Neural cell (in vitro differentiated cells): ENCODE data around the gene MYO3B. TPM values are rescaled to one million over a fixed set of nuclear protein-coding genes. Genes with fewer than 3 reads are reported as not detected.

Experiments
- H2AFZ ChIP-seq: fragments of 200-600, 300-800 bp; sonication (generic), shearing (Covaris generic); 2 replicates; pipeline ENCODE4 v1.6.0; 2014; ENCODE audit warnings: low read depth, mild to moderate bottlenecking, antibody characterized with exemption, low read length, moderate library complexity
- H3F3A ChIP-seq: fragments of 200-600 bp; shearing (Covaris generic); 2 replicates; pipeline ENCODE4 v1.6.1; 2016; ENCODE audit warnings: mild to moderate bottlenecking, moderate library complexity, mixed read lengths, antibody characterized with exemption, low read length; ENCODE audit not compliant: insufficient read depth, poor library complexity, severe bottlenecking
- H3K27ac ChIP-seq: fragments of 200-600, 300-800 bp; sonication (generic), shearing (Covaris generic); 2 replicates; pipeline ENCODE4 v1.5.1; 2014; ENCODE audit warnings: mild to moderate bottlenecking, low read length, moderate library complexity
- H3K27me3 ChIP-seq: fragments of 300-800, 200-600 bp; sonication (generic), shearing (Covaris generic); 2 replicates; pipeline ENCODE4 v1.6.0; 2014; ENCODE audit warnings: mild to moderate bottlenecking, low read depth, low read length, moderate library complexity; ENCODE audit not compliant: insufficient read depth
- H3K36me3 ChIP-seq: fragments of 300-800, 200-600 bp; sonication (generic), shearing (Covaris generic); 2 replicates; pipeline ENCODE4 v1.5.1; 2014; ENCODE audit warnings: mild to moderate bottlenecking, antibody characterized with exemption, low read length, moderate library complexity; ENCODE audit not compliant: insufficient read depth
- H3K4me2 ChIP-seq: fragments of 300-800, 200-600 bp; sonication (generic), shearing (Covaris generic); 2 replicates; pipeline ENCODE4 v1.6.0; 2014; ENCODE audit warnings: mild to moderate bottlenecking, low read length
- H3K4me3 ChIP-seq: fragments of 300-800, 200-600 bp; sonication (generic), shearing (Covaris generic); 2 replicates; pipeline ENCODE4 v1.5.1; 2014; ENCODE audit warnings: mild to moderate bottlenecking, low read length, moderate library complexity
- H3K79me2 ChIP-seq: fragments of 200-600 bp; shearing (Covaris generic); replicated peaks from 2 replicates; pipeline ENCODE4 v1.6.0; 2014; ENCODE audit warnings: mild to moderate bottlenecking, low read length, moderate library complexity; ENCODE audit not compliant: insufficient read depth
- H3K9ac ChIP-seq: fragments of 300-800, 200-600 bp; sonication (generic), shearing (Covaris generic); 2 replicates; pipeline ENCODE4 v1.6.1; 2016; ENCODE audit warnings: mild to moderate bottlenecking, low read length, mixed read lengths
- H3K9me2 ChIP-seq: fragments of 200-600 bp; shearing (Covaris generic); 2 replicates; pipeline ENCODE4 v1.6.1; 2016; ENCODE audit warnings: mild to moderate bottlenecking, low read length, mixed read lengths; ENCODE audit not compliant: insufficient read depth
- H3K9me3 ChIP-seq: fragments of 200-600, 300-800 bp; sonication (generic), shearing (Covaris generic); 2 replicates; pipeline ENCODE4 v1.6.1; 2016; ENCODE audit warnings: mild to moderate bottlenecking, mixed run types, low read length, moderate library complexity, mixed read lengths
- H4K20me1 ChIP-seq: fragments of 200-600 bp; shearing (Covaris generic); 2 replicates; pipeline ENCODE4 v1.6.1; 2016; ENCODE audit warnings: mild to moderate bottlenecking, mixed run types; ENCODE audit not compliant: insufficient read depth
- EP300 ChIP-seq: fragments of 450-650 bp; conservative IDR thresholded peaks from 2 replicates; pipeline ENCODE4 v1.6.1; 2014; ENCODE audit warnings: antibody characterized with exemption, mild to moderate bottlenecking, moderate library complexity; ENCODE audit not compliant: poor library complexity, severe bottlenecking
- EZH2 ChIP-seq: fragments of 200-600, 300-800 bp; shearing (Covaris generic), sonication (generic); IDR thresholded peaks from 2 replicates; pipeline ENCODE4 v1.6.1; 2014; ENCODE audit warnings: antibody characterized with exemption, low read length, borderline replicate concordance, mild to moderate bottlenecking; ENCODE audit not compliant: insufficient read depth, poor library complexity, severe bottlenecking
- MXI1 ChIP-seq: fragments of 450-650 bp; conservative IDR thresholded peaks from 2 replicates; pipeline ENCODE4 v1.6.1; 2014; ENCODE audit warnings: antibody characterized with exemption, mild to moderate bottlenecking; ENCODE audit not compliant: poor library complexity, severe bottlenecking
- POLR2AphosphoS5 ChIP-seq: IDR thresholded peaks from 2 replicates; pipeline ENCODE4 v1.6.1; 2012
- RAD21 ChIP-seq: fragments of 450-650 bp; conservative IDR thresholded peaks from 2 replicates; pipeline ENCODE4 v1.6.1; 2014; ENCODE audit warnings: antibody characterized with exemption, mild to moderate bottlenecking, moderate library complexity
- SMC3 ChIP-seq: fragments of 450-650 bp; conservative IDR thresholded peaks from 2 replicates; pipeline ENCODE4 v1.6.1; 2014; ENCODE audit warnings: antibody characterized with exemption, mild to moderate bottlenecking, moderate library complexity; ENCODE audit not compliant: poor library complexity
- TAF1 ChIP-seq: IDR thresholded peaks from 2 replicates; pipeline ENCODE4 v1.6.1; 2012; ENCODE audit warnings: low read depth
- polyA plus RNA-seq: library from polyadenylated mRNA; depleted of rRNA; stranded (reverse); fragments of >200 nt; gene quantifications from 2 replicates; pipeline ENCODE4 v1.2.3, GENCODE V29; 2014
- TF ChIP-seq, protein P1 (sequence below): fragments of 450-650 bp; IDR thresholded peaks from 2 replicates; pipeline ENCODE4 v1.5.1; 2014; ENCODE audit warnings: antibody characterized with exemption, mild to moderate bottlenecking, moderate library complexity; ENCODE audit not compliant: poor library complexity, severe bottlenecking
- TF ChIP-seq, protein P2 (sequence below): IDR thresholded peaks from 2 replicates; pipeline ENCODE4 v1.6.1; 2012; ENCODE audit warnings: borderline replicate concordance

Gene MYO3B
- polyA plus RNA-seq, 1 donor from 2014 or later = 0.11 TPM

DNA sequence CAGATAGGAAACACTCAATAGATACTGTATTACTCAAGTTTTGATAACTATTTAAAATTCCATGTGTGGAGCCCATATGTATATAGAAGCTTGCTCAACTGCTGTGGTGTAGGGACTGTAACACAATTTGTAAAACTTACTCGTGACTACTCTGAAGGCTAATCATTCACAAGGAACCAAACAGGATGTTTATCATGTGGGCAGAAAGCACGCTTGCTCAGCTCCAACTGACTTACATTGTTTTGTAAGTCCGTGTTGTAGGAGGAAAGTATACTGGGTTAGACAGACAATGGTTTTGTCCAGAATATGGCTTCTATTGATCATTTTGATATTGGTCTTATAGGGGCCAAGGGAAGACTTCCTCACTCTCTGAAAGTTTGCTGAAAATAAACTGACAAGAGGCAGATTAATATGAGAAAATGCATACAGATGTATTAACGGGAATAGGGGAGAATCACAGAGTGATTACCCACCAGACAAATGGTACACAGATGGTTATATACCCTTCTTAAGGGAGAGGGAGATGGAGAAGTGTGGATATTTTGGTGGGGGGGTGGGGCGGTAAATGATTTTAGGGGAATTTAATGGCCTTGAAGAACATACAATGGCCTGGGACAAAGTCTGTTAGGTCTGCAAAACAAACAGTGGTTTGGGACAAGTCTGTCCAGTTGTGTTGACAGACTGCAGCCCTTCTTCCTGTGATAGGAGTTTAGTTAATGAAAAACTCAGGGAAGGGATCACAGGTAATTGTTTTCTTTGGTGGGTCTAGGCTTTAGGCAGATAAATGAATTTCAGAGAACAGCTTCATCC is 277.9 kb downstream of the MYO3B start:
- Histone ChIP-seq H3K79me2 (no peaks in the 10 kb centered on the region), H4K20me1 (no peaks in the 10 kb centered on the region), H3K27me3 (no peaks in the 10 kb centered on the region), H3K4me3 (no peak overlapping the region), H3K9ac (no peak overlapping the region), H2AFZ (no peak overlapping the region), H3F3A (no peaks in the 10 kb centered on the region), H3K9me3 (peaks cover 3% of the 10 kb centered on the region), H3K9me2 (no peaks in the 10 kb centered on the region), H3K27ac (no peak overlapping the region), H3K4me2 (no peak overlapping the region), H3K36me3 (no peaks in the 10 kb centered on the region)
- TF ChIP-seq, protein P1, sequence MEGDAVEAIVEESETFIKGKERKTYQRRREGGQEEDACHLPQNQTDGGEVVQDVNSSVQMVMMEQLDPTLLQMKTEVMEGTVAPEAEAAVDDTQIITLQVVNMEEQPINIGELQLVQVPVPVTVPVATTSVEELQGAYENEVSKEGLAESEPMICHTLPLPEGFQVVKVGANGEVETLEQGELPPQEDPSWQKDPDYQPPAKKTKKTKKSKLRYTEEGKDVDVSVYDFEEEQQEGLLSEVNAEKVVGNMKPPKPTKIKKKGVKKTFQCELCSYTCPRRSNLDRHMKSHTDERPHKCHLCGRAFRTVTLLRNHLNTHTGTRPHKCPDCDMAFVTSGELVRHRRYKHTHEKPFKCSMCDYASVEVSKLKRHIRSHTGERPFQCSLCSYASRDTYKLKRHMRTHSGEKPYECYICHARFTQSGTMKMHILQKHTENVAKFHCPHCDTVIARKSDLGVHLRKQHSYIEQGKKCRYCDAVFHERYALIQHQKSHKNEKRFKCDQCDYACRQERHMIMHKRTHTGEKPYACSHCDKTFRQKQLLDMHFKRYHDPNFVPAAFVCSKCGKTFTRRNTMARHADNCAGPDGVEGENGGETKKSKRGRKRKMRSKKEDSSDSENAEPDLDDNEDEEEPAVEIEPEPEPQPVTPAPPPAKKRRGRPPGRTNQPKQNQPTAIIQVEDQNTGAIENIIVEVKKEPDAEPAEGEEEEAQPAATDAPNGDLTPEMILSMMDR = no peak
- TF ChIP-seq POLR2AphosphoS5 = no peak
- TF ChIP-seq TAF1 = no peak
- no peak for TF ChIP-seq EP300
- TF ChIP-seq RAD21 = no peak
- TF ChIP-seq EZH2 = no peak
- no peak for TF ChIP-seq SMC3
- no peak for TF ChIP-seq MXI1
- TF ChIP-seq, protein P2, sequence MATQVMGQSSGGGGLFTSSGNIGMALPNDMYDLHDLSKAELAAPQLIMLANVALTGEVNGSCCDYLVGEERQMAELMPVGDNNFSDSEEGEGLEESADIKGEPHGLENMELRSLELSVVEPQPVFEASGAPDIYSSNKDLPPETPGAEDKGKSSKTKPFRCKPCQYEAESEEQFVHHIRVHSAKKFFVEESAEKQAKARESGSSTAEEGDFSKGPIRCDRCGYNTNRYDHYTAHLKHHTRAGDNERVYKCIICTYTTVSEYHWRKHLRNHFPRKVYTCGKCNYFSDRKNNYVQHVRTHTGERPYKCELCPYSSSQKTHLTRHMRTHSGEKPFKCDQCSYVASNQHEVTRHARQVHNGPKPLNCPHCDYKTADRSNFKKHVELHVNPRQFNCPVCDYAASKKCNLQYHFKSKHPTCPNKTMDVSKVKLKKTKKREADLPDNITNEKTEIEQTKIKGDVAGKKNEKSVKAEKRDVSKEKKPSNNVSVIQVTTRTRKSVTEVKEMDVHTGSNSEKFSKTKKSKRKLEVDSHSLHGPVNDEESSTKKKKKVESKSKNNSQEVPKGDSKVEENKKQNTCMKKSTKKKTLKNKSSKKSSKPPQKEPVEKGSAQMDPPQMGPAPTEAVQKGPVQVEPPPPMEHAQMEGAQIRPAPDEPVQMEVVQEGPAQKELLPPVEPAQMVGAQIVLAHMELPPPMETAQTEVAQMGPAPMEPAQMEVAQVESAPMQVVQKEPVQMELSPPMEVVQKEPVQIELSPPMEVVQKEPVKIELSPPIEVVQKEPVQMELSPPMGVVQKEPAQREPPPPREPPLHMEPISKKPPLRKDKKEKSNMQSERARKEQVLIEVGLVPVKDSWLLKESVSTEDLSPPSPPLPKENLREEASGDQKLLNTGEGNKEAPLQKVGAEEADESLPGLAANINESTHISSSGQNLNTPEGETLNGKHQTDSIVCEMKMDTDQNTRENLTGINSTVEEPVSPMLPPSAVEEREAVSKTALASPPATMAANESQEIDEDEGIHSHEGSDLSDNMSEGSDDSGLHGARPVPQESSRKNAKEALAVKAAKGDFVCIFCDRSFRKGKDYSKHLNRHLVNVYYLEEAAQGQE = no peak

- H3K9me3 ChIP-seq = no peaks in the 10 kb centered on the region
- no peak for TF ChIP-seq POLR2AphosphoS5
- no peak for TF ChIP-seq EZH2
- TF ChIP-seq, protein P1 = no peak
- no peak for TF ChIP-seq SMC3
- no peak for TF ChIP-seq EP300
- no peak for TF ChIP-seq TAF1
- TF ChIP-seq MXI1 = no peak
- H3K27ac ChIP-seq = no peak overlapping the region
- no peaks in the 10 kb centered on the region for H3F3A ChIP-seq
- no peak overlapping the region for H2AFZ ChIP-seq
- H3K9me2 ChIP-seq = no peaks in the 10 kb centered on the region
- H3K79me2 ChIP-seq = no peaks in the 10 kb centered on the region
- no peak overlapping the region for H3K4me2 ChIP-seq
- no peaks in the 10 kb centered on the region for H4K20me1 ChIP-seq
- H3K36me3 ChIP-seq = no peaks in the 10 kb centered on the region
- no peaks in the 10 kb centered on the region for H3K27me3 ChIP-seq
- H3K4me3 ChIP-seq = no peak overlapping the region
- H3K9ac ChIP-seq = no peak overlapping the region
Measured at GRCh38 chr2:170456914-170457313, 279.0 kb downstream of the MYO3B start.
